ENCODE results near the gene ANP32E.

- TF ChIP-seq POLR2A (IDR thresholded peaks at IDR 0.05; ENCODE audit: low read depth, low read length) (no peak), PAX5 (IDR thresholded peaks at IDR 0.05; ENCODE audit: insufficient read depth, low read length, severe bottlenecking) (no peak), SPI1 (IDR thresholded peaks at IDR 0.05; ENCODE audit: low read depth, low read length) (no peak)
Measured at GRCh38 chr1:150185481-150185880, 50.4 kb downstream of the ANP32E start.
